GM10847 (cell line): Measurements from ENCODE around the gene RALGPS1.

ENCODE experiments used
- POLR2A ChIP-seq: IDR thresholded peaks from 2 replicates; pipeline ENCODE4 v1.6.1; 2011; ENCODE audit not compliant: insufficient read length; ENCODE audit errors: extremely low read depth

RALGPS1 gene

DNA sequence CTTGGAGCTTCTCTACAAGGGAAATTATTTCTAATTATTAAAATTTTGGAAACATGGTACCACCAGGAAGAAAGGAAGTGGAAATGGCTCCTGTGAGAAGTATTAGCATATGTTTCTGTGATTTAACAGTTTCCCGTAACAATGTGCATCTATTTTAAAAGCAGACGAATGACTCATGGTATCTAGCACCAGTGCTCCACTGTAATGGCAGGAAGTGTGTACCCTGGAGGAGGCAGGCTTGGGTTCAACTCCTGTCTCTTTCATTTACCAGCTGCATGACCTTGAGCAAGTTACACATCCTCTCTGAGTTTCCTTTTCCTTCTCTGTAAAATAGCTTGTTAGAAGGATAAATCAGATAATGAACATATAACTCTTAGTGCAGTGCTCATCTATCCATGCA, 248.8 kb downstream of the RALGPS1 start:
- no peak for TF ChIP-seq POLR2A

DNA sequence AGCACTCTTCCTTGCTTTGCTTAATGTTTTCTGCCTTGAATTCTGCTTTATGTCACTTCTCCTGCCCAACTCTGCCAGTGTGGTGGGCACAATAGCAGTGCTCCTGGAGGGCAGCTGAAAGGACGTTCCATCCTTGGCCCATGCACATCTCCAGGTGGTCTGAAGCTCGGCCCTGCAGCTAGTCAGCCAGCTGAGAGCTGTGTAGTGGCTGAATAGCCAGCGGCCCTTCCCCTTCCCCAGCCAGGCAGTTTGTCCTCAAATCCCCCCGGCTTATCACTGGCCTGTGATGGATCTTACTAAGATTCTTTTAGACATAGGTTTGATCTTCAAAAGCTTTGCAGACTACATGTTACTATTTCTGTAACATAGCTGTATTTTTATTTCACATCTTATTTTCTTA, 250.5 kb downstream of the RALGPS1 start:
- TF ChIP-seq POLR2A: no peak

DNA sequence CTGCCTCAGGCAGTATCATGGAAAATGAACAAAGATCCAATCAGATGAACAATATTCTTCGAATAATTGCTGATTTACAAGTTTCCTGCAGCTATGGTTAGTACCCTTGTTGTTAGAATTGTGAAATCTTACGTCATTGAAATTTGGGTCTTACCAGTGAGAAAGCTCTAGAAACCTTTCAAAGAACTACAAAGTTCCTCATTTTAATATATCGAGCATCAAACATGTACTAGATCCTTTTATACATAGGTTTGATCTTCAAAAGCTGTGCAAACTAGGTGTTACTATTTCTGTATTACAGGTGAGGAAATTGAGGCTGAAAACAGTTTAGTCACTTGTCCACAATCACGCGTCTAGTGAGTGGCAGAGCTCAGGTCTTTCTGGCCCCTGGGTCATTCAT, 251.5 kb downstream of the RALGPS1 start:
- TF ChIP-seq POLR2A: no peak

DNA sequence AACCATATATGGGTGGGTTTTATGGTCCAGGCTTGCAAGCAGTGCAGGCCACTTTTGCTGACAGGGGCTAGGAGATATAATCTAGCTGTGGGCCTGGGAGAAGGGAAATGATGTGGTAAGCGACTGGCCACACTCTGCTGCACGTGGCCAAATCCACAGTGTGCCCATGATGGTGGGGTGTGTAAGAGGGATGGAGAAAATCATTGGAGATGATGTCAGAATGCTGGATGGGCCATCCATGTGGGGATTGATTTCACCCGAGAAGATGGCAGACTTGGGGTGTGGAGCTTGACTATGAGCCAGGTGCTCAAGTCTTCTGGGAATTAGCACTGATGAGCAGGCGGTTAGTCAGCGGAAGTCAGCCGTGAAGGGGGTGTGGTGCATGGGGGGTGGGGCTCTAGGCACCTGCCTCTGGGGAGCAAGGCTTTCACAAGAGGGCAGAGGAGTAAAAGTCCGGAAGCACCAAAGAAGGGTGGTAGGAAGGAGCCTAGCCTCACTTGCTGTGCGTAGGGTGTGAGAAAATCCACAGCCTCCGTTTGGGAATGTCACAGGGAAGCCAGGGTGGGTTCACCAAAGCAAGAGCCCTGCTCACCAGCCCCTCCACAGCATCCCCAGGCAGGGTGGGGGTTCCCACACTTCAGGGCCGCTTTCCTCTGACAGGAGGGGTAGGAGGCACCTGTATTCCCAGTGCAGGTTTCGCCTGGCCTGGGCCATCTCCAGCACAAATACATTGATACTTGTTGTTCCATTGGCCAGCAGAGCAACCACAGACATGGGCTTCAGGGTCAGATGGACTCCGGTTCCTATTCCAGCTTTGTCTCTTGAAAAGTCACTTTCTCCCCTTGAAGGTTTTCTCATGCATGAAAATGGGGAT, 252.3 kb downstream of the RALGPS1 start:
- no peak for TF ChIP-seq POLR2A

DNA sequence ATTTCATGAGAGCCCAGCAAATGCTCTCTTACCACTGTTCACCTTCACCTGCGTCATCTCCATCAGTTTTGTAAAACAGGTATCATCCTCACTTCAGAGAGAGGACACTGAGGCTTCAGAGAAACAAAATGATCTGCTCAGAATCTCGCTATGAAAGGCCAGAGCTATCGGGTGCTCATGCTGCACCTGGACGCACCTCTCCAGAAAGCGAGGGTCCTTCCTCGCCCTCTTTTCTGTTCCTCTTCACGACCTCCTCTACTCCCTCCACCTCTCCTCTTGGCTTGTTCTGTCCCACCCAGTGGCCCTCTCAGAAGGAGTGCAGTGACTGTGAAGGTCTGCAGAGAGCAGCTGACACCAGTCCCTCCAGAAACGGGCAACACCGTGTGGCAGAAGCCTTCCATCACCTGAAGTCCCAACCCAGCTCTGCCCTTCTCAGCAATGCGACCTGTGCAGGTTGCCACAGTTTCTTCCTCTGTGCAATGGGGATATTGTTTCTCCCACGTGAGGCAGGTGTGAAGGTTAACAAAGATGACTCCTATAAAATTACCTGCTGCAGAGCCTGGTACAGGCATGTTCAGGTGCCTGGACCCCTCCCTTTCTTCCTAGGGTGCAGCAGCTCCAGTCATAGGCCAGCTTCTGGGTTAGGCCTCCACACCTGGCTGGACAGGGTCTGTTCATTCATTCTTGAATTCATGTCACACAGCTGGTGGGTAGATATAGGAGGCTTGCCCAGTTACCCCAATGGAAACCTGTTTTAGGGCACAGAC, 253.2 kb downstream of the RALGPS1 start:
- no peak for TF ChIP-seq POLR2A

DNA sequence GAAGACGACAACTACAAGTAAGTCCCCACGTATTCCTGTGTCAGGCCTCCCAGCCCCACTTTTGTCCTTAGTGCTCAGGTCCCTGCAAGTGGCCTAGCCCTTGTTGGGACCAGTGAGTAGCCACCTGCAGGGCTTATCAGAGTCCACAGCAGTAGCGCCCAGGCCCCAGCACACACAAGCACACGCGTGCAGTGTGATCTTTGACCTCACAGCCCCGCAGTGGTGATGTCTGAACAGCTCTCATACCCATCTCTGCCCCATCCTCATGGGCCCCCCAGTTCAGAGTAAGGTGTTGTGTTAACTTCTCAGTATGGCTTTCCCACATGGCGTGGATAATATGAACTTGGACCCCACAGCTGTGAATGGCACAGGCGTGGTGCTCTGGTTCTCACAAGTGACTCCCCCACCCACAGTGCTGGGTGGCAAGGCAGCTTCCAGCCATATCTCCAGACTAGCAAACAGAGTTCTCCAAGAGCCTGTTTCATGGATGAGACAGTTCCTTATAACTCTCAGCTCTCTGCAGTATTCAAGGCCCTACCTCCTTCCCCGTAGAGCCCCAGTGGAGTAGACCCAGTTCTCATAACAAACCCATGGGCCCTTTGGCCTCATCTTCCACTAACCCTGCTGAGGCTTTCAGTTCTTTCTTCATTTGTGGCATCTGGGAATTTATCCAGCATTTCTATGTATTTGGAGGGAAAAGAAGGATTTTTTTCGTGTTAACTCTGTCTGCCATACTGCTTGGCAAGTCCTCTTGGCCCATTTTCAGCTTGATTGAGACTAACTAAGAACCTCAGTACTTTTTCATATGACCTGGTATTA, 254.4 kb downstream of the RALGPS1 start:
- TF ChIP-seq POLR2A: no peak

DNA sequence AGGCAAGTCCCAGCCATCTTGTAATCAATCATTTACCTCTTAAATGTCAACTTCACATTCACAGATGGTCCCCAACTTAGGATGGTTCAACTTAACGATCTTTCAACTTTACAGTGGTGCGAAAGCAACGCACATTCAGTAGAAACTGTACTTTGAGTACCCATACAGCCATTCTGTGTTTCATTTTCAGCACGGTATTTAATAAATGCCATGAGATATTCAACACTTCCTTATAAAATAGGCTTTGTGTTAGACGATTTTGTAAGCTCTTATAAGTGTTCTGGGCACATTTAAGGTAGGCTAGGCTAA, 254.9 kb downstream of the RALGPS1 start:
- TF ChIP-seq POLR2A: no peak

DNA sequence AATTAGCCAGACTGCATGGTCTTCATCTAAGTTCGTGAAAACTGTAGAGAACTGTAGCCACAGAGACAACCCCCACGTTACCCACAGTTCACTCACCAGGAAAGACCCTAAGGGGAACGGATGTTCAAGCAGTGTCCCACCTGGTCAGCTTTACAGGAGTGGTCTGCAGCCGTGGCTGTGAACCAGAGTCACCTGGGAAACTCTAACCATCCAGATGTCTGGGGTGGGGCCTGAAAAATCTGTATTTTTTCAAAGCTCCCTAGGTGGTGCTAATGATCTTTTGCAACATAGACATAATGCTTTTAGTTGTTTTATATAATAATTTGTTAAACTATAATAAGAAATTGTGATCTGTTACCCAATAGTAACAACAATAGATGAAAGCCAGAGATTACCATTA, 255.5 kb downstream of the RALGPS1 start:
- TF ChIP-seq POLR2A: no peak

DNA sequence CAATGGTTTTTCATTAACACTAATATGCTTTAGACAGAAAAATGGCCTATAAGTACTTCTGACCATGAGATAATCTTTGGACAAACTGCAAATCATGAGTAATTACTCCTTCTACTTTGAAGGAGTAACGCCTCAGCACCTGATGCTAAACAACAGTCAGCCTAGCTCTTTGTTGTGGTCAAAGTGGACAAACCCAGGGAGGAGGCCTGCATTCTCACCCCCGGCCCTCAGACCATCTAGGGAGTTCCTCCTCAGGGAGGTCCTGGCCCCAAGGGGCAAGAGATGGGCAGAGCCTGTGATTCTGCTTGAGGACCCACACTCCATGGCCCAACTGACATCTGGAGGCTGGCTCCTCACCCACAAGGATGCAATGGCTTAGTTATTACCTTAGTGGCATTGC, 256.1 kb downstream of the RALGPS1 start:
- no peak for TF ChIP-seq POLR2A

DNA sequence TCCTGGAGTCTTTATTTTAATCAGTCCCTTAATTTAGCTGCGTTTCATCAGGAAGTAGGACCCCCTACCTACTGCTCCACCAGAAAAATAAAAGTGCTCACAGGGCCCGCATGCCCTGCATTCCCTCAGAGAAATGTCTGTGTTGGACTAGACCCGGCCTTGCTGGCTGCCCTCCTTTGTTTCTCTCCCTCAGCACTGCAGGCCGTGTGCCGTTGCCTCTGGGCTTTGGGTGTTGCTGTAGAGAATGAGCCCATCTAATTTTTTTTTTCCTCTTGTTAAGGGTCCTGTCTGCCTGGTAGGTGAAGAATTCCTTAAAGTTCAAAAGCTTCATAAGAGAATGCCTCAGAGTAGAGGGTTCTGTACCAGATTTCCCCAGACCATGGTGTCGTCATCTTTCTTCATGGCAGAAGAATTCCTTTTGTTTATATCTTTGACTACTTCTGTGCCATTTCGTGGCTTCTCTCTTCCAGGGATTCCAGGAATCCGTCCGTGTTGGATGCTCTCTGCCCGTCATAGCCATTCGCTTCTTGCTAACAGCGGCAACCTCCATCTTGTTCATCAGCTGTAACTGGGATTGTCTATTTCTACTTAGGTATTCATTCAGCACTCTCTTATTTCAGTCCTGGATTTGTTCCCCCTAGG, 257.6 kb downstream of the RALGPS1 start:
- TF ChIP-seq POLR2A: no peak

DNA sequence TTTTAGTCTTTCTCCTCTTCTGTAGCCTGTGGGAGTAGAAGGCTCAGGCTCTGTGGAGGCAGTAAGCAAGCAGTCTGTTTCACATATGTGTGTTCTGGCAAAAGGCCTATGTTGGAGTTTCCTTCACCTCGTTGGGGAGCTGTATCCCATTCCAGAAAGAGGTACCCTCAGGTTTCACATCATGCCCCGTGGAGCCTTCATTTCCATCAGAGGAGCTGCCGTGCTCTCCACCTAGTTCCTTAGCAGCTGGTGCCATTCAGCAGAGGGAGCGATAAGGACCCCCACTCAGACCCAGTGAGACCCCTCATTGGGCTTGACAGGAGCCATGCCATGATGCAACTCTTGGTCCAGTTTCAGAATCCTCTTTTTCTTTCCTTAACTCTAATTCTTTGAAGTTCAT, 258.5 kb downstream of the RALGPS1 start:
- TF ChIP-seq POLR2A: no peak

DNA sequence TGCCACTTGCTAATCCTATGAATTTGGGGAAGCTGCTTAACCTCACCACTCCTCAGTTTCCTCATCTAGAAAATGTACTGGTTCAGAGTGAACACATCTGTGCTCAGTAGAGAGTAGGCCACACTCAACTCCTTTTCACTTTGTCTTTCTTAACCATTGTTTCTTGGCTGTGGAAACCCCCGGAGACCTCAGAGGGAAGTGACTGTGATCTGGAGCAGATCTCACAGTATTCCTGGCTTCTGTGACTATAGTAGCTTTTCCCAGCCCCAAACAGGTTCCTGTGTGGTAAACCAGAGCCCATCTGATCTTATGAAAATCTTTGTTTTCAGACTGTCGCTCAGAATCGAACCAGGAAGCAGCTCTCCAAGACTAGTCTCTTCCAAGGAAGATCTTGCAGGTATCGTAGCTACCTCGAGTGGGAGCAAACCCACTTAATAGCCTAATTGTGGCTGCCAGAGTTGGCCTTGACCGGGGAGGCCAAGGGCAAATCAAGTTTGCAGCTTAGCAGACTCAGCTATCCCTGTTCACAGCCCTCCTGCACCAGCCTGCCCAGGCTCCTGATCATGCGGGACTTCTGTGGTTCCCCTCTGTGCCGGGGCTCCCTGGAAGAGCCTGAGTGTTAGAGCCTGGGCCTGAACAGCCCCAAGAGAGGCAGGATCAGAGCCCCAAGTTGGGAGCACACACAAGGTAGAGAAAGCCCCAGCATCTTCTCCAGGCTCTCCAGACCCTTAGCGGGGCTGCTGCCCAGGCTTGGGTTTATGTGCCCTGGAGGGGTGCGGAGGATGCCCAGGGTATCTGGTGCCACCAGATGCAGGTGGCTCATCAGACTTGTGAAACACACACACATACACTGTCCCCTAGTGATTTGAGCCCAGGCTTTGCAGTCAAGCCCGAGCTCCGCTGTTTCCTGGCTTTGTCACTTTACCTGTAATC, 260.1 kb downstream of the RALGPS1 start:
- TF ChIP-seq POLR2A: no peak

DNA sequence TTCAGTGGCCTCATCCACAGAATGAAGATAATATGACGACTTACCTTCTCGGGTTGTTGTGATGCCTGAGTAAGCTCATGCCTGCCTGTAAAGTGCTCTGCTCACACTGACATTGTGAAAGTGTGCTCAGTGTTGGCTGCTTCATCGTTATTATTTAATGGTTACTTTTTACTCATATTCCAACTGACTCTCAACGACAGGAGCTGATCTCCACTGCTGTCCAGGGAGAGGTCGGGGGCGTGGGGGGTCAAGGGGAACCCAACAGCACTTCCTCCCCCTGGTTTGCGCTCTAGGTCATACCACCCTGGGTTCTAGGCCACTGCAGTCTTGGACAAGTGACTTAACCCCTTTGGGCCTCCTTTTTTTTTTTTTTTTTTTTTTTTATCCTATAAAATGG, 260.7 kb downstream of the RALGPS1 start:
- no peak for TF ChIP-seq POLR2A

DNA sequence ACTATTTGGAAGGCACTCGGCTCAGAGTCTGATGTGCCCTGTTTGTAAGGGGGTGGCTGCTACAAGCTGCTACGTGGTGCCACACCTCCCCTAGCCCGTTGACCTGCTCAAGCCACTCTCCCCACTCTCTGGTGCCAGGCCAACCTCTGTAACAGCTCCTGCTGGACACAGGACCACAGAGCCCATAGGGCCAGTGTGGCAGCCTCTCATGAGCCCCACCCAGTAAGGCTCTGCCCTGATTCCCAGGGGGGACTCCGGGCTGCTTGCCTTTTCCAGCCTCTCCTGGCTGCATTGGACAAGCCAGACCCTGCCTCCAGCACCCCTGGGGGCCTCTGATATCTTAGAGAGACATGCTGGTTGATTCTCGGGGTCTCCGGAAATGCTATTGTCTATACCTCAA, 261.2 kb downstream of the RALGPS1 start:
- no peak for TF ChIP-seq POLR2A

DNA sequence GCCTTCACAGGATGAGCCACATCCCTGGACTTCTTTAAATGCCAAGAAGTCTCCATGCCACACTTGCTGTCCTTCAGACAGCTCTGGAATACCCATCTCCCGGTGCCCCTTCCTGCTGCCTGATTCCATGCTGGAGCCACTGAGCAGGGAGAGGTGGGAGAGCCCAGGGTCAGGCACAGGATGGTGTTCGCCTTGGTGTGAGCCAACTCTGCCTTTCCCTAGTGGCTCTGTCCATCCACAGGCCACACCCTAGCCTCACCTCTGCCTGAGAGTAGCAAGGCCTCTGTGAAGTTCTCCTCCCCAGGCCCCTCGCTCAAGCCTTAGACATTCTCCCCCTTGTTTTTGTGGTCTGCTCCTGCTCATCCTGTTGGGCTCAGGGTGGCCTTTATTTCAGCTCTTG, 262.0 kb downstream of the RALGPS1 start:
- no peak for TF ChIP-seq POLR2A

DNA sequence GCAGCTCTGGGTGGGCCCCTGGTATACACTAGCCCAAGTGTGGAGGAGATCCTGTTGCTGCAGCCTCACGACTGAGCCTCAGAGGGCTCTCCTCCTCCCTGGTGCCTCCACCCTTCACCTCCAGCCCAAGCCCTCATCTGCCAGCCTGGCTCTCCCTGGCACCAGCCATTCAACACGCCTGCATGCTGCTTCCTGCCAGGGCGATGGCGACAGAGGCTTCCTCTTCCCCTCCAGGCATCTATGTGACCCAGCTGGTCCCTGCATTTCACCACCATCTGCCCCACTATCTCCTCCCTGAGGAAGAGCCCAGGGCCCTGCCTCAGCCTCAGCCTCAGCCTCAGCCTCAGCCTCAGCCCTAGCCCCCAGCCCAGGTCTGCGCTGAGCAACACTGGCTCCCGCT, 262.6 kb downstream of the RALGPS1 start:
- TF ChIP-seq POLR2A: no peak
